Esophagus muscularis mucosa (tissue), 4 donors: ENCODE data around the gene PPP1R1B. TPM values are rescaled to one million over a fixed set of nuclear protein-coding genes. Genes with fewer than 3 reads are reported as not detected.

ENCODE experiments used
- DNase-seq: peaks from one replicate; pipeline ENCODE4 v3.0.0-alpha.2; 2017; ENCODE audit errors: extremely low spot score
- H3K27ac ChIP-seq, 4 donors: fragments of 200-600 bp; sonication (generic); replicated peaks in 1 of 4; 1 replicate in 3 of 4; 2 replicates in 1 of 4; pipeline ENCODE4 v1.5.1; 2016 to 2019; ENCODE audit warnings: mild to moderate bottlenecking in 1 of 4
- H3K27me3 ChIP-seq, 4 donors: fragments of 200-600 bp; sonication (generic); one replicate each; pipeline versions ENCODE4 v1.5.1 to v1.6.0; 2016 to 2019
- H3K36me3 ChIP-seq, 4 donors: fragments of 200-600 bp; sonication (generic); one replicate each; pipeline ENCODE4 v1.5.1; 2016 to 2019
- H3K4me1 ChIP-seq, 4 donors: fragments of 200-600 bp; sonication (generic); one replicate each; pipeline ENCODE4 v1.5.1; 2016 to 2019
- H3K4me3 ChIP-seq, 4 donors: fragments of 200-600 bp; sonication (generic); 1 replicate in 2 of 4; 2 replicates in 2 of 4; pipeline ENCODE4 v1.5.1; 2016 to 2019; ENCODE audit warnings: mild to moderate bottlenecking in 4 of 4, moderate library complexity in 1 of 4
- H3K9me3 ChIP-seq, 4 donors: fragments of 200-600 bp; sonication (generic); 1 replicate in 3 of 4; 2 replicates in 1 of 4; pipeline ENCODE4 v1.5.1; 2016 to 2019
- CTCF ChIP-seq, 3 experiments: fragments of 200-600 bp in 2 of 3; fragments of 450-650 bp in 1 of 3; sonication (generic) in 2 of 3; IDR thresholded peaks; one replicate each; pipeline ENCODE4 v1.5.1; 2017 to 2019; ENCODE audit warnings: antibody characterized with exemption in 3 of 3, mild to moderate bottlenecking in 2 of 3, moderate library complexity in 1 of 3
- EP300 ChIP-seq: sonication (generic); formaldehyde crosslinking; IDR thresholded peaks from one replicate; pipeline ENCODE4 v1.6.1; 2017; ENCODE audit warnings: antibody characterized with exemption
- POLR2A ChIP-seq: fragments of 450-650 bp; IDR thresholded peaks from one replicate; pipeline ENCODE4 v1.6.1; 2017; ENCODE audit warnings: antibody characterized with exemption, moderate library complexity, mild to moderate bottlenecking, low read depth
- POLR2AphosphoS5 ChIP-seq, 2 donors: sonication (generic); formaldehyde crosslinking; IDR thresholded peaks; one replicate each; pipeline ENCODE4 v1.6.1; 2017; ENCODE audit warnings: antibody characterized with exemption in 2 of 2
- WGBS: methylation state at CpG from one replicate; pipeline ENCODE4 v1.1.5; 2018; 5-methylcytosine and 5-hydroxymethylcytosine counted together
- intact Hi-C: fragments of 100-400 bp; cut with DNase I; formaldehyde crosslinking; loops from one replicate; pipeline ENCODE4 v1.15.1; 2023
- total RNA-seq, 4 donors: library from RNA; depleted of rRNA; stranded (reverse); fragments of >200 nt; gene quantifications; one replicate each; pipeline versions ENCODE4 v1.1.0 to v1.2.1, GENCODE V29; 2016

Gene PPP1R1B
- total RNA-seq, 4 donors from 2014 or later = 4.9 to 14.8 (median 9.8) TPM

- WGBS = 68% methylated on average over 6 of the region's 7 CpGs
- H3K27ac ChIP-seq = no peak overlapping the region
- no peak overlapping the region for H3K4me3 ChIP-seq
- peaks cover 42 to 74% (median 64%) of the 10 kb centered on the region in 4 donors for H3K4me1 ChIP-seq
- TF ChIP-seq POLR2A (no peak), POLR2AphosphoS5 (IDR thresholded peaks at IDR 0.05) (no peak)
- H3K36me3 ChIP-seq = no peaks in the 10 kb centered on the region
- no peak for DNase-seq
- no peaks in the 10 kb centered on the region for H3K27me3 ChIP-seq
- no peaks in the 10 kb centered on the region for H3K9me3 ChIP-seq
- intact Hi-C loops = no loop called here
Measured at GRCh38 chr17:39641883-39642282, 15.1 kb downstream of the PPP1R1B start.

DNA sequence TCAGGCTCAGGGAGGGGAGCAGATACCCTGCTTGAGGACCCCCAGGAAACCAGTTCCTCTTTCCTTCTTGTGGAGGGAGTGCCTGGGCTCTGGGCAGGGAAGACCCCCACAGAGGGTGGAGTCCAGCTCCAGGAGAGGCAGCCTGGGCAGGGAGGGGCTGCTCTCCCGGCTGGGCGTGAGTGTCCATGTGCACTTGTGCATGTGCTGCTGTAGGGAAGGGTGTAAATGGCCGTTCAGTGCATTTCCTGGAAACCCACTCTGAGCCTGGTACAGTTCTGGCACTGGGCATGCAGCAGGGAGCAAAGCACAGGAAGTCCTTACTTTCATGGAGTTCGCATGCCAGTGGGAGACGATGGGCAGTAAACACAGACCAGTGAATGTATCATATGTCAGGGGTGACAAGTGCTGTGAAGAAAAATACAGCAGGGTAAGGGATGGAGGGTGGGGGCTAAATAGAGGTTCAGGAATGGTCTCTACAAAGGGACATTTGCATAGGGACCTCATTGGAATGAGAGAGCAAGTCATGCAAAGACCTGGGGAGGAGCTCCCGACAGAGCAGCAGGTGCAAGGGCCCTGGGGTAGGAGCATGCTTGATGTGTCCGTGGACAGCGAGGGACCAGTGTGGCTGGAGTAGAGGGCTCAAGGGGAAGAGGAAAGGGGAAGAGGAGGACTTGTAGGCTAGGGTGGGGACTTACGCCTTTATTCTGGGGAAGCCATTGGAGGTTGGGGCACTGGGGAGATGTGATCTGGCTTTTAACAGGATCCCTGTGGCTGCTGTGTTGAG lies 15.7 kb downstream of the PPP1R1B start:
- peaks cover 44 to 78% (median 65%) of the 10 kb centered on the region in 4 donors for H3K4me1 ChIP-seq
- no peak overlapping the region for H3K27ac ChIP-seq
- H3K27me3 ChIP-seq = no peaks in the 10 kb centered on the region
- DNase-seq = no peak
- no peak overlapping the region for H3K4me3 ChIP-seq
- no peaks in the 10 kb centered on the region for H3K9me3 ChIP-seq
- WGBS = 87% methylated on average over 6 of the region's 9 CpGs
- TF ChIP-seq EP300 (no peak), POLR2A (no peak), POLR2AphosphoS5 (IDR thresholded peaks at IDR 0.05) (no peak), CTCF (IDR thresholded peaks at IDR 0.05) (no peak)
- no peaks in the 10 kb centered on the region for H3K36me3 ChIP-seq
- intact Hi-C loops = no loop called here

DNA sequence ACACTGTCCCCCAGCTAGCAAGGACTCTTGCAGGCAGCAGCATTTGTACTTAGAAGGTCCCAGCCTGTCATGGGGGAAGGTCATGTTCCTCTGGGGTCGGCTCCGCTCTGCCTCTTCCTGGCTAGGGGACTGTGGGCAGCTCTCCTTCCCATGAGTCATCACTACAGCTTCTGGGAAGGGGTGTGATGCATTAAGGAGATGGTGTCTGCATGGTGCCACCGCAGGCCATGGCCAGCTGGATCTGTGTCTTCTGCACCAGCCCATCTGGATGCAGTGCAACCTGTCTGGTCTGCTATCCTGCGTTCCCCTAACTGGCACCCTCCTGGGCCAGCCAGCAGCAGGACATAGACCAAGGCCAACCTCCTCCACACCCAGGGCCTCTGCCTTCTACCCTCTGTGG lies 16.5 kb downstream of the PPP1R1B start:
- Histone ChIP-seq H3K4me3 (no peak overlapping the region), H3K9me3 (no peaks in the 10 kb centered on the region), H3K27me3 (no peaks in the 10 kb centered on the region), H3K4me1 (peaks cover 36 to 71% (median 57%) of the 10 kb centered on the region in 4 donors), H3K27ac (no peak overlapping the region), H3K36me3 (no peaks in the 10 kb centered on the region)
- 86% methylated on average over 4 of the region's 4 CpGs for WGBS
- no peak for TF ChIP-seq CTCF (IDR thresholded peaks at IDR 0.05)
- DNase-seq = no peak
- intact Hi-C loops = no loop called here

DNA sequence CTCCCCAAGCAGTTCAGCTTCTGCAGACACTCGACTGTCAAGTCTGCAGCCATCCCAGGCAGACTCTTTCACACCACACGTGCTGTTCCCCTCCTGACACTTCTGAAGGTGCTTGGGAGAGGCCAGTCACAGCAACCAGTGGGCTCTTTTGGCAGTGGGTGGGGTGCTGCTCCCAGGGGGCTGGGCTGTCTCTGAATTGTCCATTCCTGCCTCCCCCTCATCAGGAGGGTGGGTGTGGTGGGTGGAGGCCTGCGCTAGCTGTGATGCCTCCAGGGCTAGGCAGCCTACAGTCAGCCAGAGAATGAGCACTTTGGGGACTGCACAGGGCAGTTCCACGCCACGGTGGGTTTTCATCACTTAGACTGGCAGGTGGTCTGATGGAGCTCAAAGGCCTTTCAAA lies 20.5 kb downstream of the PPP1R1B start:
- H3K27me3 ChIP-seq = no peaks in the 10 kb centered on the region
- peaks cover 6 to 38% (median 30%) of the 10 kb centered on the region in 4 donors for H3K4me1 ChIP-seq
- intact Hi-C loops = no loop called here
- 88% methylated on average over 5 of the region's 5 CpGs for WGBS
- no peak for DNase-seq
- no peaks in the 10 kb centered on the region for H3K9me3 ChIP-seq
- no peak overlapping the region for H3K4me3 ChIP-seq
- peaks cover 0 to 10% (median 0%) of the 10 kb centered on the region in 4 donors for H3K36me3 ChIP-seq
- TF ChIP-seq POLR2A (no peak), POLR2AphosphoS5 (IDR thresholded peaks at IDR 0.05) (no peak), CTCF (IDR thresholded peaks at IDR 0.05) (no peak), EP300 (no peak)
- H3K27ac ChIP-seq = no peak overlapping the region

DNA sequence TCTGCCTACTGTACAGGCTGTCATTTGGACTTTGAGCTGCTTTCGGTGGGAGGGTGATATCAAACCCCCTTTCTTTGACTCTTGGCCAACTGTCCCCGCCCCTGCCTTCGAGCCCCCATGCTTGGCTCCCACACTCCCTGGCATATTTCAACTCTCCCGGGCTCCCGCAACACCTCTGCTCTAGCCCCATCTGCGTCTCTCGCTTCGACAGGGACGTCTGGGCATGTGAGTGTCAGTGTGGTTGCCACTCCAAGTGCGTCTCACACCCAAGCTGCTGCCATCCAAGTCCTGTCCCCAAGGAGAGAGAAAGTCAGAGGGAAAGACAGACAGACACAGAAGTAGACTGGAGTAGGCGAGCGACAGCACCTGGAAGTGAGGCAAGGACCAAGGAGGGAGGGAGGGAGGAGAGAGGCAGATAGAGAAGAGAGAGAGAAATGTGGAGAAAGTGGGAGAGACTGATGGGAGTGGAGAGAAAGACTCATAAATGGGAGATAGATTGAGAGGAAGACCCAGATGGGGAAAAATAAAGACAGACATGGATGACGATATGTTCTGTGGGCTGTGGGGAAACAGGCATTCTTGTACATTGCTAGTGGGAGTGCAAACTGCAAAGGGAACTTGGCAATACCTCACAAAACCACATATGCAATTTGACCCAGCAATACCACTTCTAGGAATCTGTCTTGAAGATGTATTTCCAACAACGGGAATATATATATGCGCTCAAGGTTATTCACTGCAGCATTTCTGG lies 22.0 kb downstream of the PPP1R1B start:
- intact Hi-C loops = no loop called here
- Histone ChIP-seq H3K36me3 (peaks cover 0 to 14% (median 0%) of the 10 kb centered on the region in 4 donors), H3K27ac (no peak overlapping the region), H3K4me1 (peaks cover 12 to 40% (median 32%) of the 10 kb centered on the region in 4 donors), H3K4me3 (no peak overlapping the region), H3K9me3 (no peaks in the 10 kb centered on the region), H3K27me3 (no peaks in the 10 kb centered on the region)
- 86% methylated on average over 15 of the region's 15 CpGs for WGBS
- TF ChIP-seq POLR2AphosphoS5 (IDR thresholded peaks at IDR 0.05) = no peak
- TF ChIP-seq POLR2A = no peak
- no peak for TF ChIP-seq CTCF (IDR thresholded peaks at IDR 0.05)
- TF ChIP-seq EP300 = no peak
- no peak for DNase-seq
